ENCODE data around the gene TMPRSS13. TPM values are rescaled to one million over a fixed set of nuclear protein-coding genes. Genes with fewer than 3 reads are reported as not detected.

Gene TMPRSS13
- total RNA-seq, 1 experiment from 2014 or later, result 21.7 TPM

GRCh38 chr11:117907276-117908108, 21.7 kb downstream of the TMPRSS13 start:
- BruUV-seq (replicated peaks), result TSS peak; percentile 95
- peak overlapping the region; percentile 57 for H3K27ac ChIP-seq
- peaks cover 12% of the 10 kb centered on the region for H3K4me1 ChIP-seq (replicated peaks; ENCODE audit: insufficient read depth)
- no peaks in the 10 kb centered on the region for H3K9me2 ChIP-seq (ENCODE audit: insufficient read depth)
- H2AFZ ChIP-seq, result 0 out of 2 replicates have a peak overlapping the region, but pooled peaks have one; percentile 55
- no peaks in the 10 kb centered on the region for H3K9me3 ChIP-seq (ENCODE audit: insufficient read depth, low read depth)
- peaks cover 13% of the 10 kb centered on the region; the same call in 1 of the 2 replicates for H3F3A ChIP-seq (ENCODE audit: insufficient read depth, low read depth)
- H4K20me1 ChIP-seq (ENCODE audit: insufficient read depth), result no peaks in the 10 kb centered on the region
- ChIA-PET CTCF (interaction anchor here (1.3 kb wide), 1 partner anchor 39 kb away, joined by 19 read pairs; no protein-coding TSS in a partner anchor), POLR2A (ENCODE audit: unreplicated experiment) (interaction anchor here (0.5 to 0.7 kb wide), 5 partner anchors 11 to 704 kb away, joined by 3 to 6 read pairs (median 3); no protein-coding TSS in a partner anchor)
- H3K27me3 ChIP-seq (ENCODE audit: insufficient read depth, low read depth), result no peaks in the 10 kb centered on the region
- TF ChIP-seq EZH2 (IDR thresholded peaks at IDR 0.05; ENCODE audit: low read depth) (no peak), CTCF (conservative IDR thresholded peaks at IDR 0.05) (no peak)
- peak overlapping the region; percentile 63 for H3K4me2 ChIP-seq
- peak overlapping the region; percentile 39; the same call in 1 of the 2 replicates for H3K4me3 ChIP-seq
- DNase-seq, result peak; percentile 94 to 95
- intact Hi-C loops (cut with micrococcal nuclease; ENCODE audit: unreplicated experiment), result no loop called here
- H3K79me2 ChIP-seq (ENCODE audit: low read depth), result no peaks in the 10 kb centered on the region
- H3K36me3 ChIP-seq (ENCODE audit: low read depth), result peaks cover 15% of the 10 kb centered on the region; the same call in 1 of the 2 replicates

DNA sequence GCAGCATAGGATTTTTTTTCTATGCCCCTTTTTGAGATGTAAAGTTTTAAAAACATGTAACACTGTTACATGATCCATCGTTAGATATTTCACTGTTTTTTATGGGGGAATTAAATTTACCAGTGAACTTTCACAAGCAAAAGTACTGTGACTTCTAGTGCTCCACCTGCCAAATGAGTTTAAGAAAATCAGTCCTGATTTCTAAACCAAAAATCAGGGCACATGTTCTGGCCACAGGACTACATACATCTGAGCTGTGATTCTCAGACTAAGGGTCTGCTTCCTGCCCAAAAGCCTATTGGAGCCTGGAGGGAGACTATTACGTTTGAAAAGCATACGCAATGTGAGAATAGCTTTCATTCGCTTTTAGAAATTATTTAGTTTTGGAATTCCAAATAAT, 22.5 kb downstream of the TMPRSS13 start:
- Histone ChIP-seq H3K36me3 (ENCODE audit: low read depth) (peaks cover 15% of the 10 kb centered on the region; the same call in 1 of the 2 replicates), H3K27me3 (ENCODE audit: insufficient read depth, low read depth) (no peaks in the 10 kb centered on the region), H3K4me1 (replicated peaks; ENCODE audit: insufficient read depth) (peaks cover 12% of the 10 kb centered on the region), H3K4me2 (peak overlapping the region; percentile 63), H3F3A (ENCODE audit: insufficient read depth, low read depth) (peaks cover 13% of the 10 kb centered on the region; the same call in 1 of the 2 replicates), H4K20me1 (ENCODE audit: insufficient read depth) (no peaks in the 10 kb centered on the region), H3K27ac (no peak overlapping the region), H2AFZ (no peak overlapping the region), H3K4me3 (no peak overlapping the region), H3K9me2 (ENCODE audit: insufficient read depth) (no peaks in the 10 kb centered on the region), H3K9me3 (ENCODE audit: insufficient read depth, low read depth) (no peaks in the 10 kb centered on the region), H3K79me2 (ENCODE audit: low read depth) (no peaks in the 10 kb centered on the region)
- DNase-seq, result no peak
- POLR2A ChIA-PET (ENCODE audit: unreplicated experiment), result interaction anchor here (0.5 kb wide), 2 partner anchors 15 to 705 kb away, joined by 3 to 6 read pairs; no protein-coding TSS in a partner anchor
- intact Hi-C loops (cut with micrococcal nuclease; ENCODE audit: unreplicated experiment), result no loop called here
- CTCF ChIA-PET, result interaction anchor here (1.3 kb wide), 1 partner anchor 40 kb away, joined by 19 read pairs; no protein-coding TSS in a partner anchor
- TF ChIP-seq CTCF (conservative IDR thresholded peaks at IDR 0.05) (no peak), EZH2 (IDR thresholded peaks at IDR 0.05; ENCODE audit: low read depth) (no peak)
- BruUV-seq (replicated peaks), result TSS peak; percentile 72

GRCh38 chr11:117906126-117906525, 23.1 kb downstream of the TMPRSS13 start:
- Histone ChIP-seq H3K27ac (no peak overlapping the region), H3K79me2 (ENCODE audit: low read depth) (no peaks in the 10 kb centered on the region), H4K20me1 (ENCODE audit: insufficient read depth) (no peaks in the 10 kb centered on the region), H3K4me2 (no peak overlapping the region), H2AFZ (no peak overlapping the region), H3K4me1 (replicated peaks; ENCODE audit: insufficient read depth) (peaks cover 12% of the 10 kb centered on the region), H3K4me3 (no peak overlapping the region), H3K36me3 (ENCODE audit: low read depth) (peaks cover 15% of the 10 kb centered on the region; the same call in 1 of the 2 replicates), H3F3A (ENCODE audit: insufficient read depth, low read depth) (peaks cover 13% of the 10 kb centered on the region; the same call in 1 of the 2 replicates), H3K9me3 (ENCODE audit: insufficient read depth, low read depth) (no peaks in the 10 kb centered on the region), H3K27me3 (ENCODE audit: insufficient read depth, low read depth) (no peaks in the 10 kb centered on the region), H3K9me2 (ENCODE audit: insufficient read depth) (no peaks in the 10 kb centered on the region)
- no TSS peak for BruUV-seq (replicated peaks)
- ChIA-PET CTCF (no interaction called here), POLR2A (ENCODE audit: unreplicated experiment) (no interaction called here)
- TF ChIP-seq CTCF (conservative IDR thresholded peaks at IDR 0.05), result no peak
- no peak for TF ChIP-seq EZH2 (IDR thresholded peaks at IDR 0.05; ENCODE audit: low read depth)
- DNase-seq, result no peak
- intact Hi-C loops (cut with micrococcal nuclease; ENCODE audit: unreplicated experiment), result no loop called here
